ENCODE results near the gene HS3ST4. TPM values are rescaled to one million over a fixed set of nuclear protein-coding genes. Genes with fewer than 3 reads are reported as not detected.

Gene HS3ST4
- total and polyA plus RNA-seq, 8 donors: 0.58 to 1.7 (median 0.81) TPM; not detected in 3

- Histone ChIP-seq H3K27me3 (no peaks in the 10 kb centered on the region), H3K9me3 (peaks cover 0 to under 1% (median 0%) of the 10 kb centered on the region in 4 donors), H3K27ac (no peak overlapping the region), H3K4me3 (no peak overlapping the region), H3K36me3 (no peaks in the 10 kb centered on the region), H3K4me1 (no peaks in the 10 kb centered on the region)
- TF ChIP-seq POLR2A (IDR thresholded peaks at IDR 0.05): no peak
- no peak for TF ChIP-seq EP300 (IDR thresholded peaks at IDR 0.05)
- TF ChIP-seq POLR2AphosphoS5 (IDR thresholded peaks at IDR 0.05): no peak
- TF ChIP-seq, protein P1, sequence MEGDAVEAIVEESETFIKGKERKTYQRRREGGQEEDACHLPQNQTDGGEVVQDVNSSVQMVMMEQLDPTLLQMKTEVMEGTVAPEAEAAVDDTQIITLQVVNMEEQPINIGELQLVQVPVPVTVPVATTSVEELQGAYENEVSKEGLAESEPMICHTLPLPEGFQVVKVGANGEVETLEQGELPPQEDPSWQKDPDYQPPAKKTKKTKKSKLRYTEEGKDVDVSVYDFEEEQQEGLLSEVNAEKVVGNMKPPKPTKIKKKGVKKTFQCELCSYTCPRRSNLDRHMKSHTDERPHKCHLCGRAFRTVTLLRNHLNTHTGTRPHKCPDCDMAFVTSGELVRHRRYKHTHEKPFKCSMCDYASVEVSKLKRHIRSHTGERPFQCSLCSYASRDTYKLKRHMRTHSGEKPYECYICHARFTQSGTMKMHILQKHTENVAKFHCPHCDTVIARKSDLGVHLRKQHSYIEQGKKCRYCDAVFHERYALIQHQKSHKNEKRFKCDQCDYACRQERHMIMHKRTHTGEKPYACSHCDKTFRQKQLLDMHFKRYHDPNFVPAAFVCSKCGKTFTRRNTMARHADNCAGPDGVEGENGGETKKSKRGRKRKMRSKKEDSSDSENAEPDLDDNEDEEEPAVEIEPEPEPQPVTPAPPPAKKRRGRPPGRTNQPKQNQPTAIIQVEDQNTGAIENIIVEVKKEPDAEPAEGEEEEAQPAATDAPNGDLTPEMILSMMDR (IDR thresholded peaks at IDR 0.05): no peak
- intact Hi-C loops (cut with DNase I; ENCODE audit: low total_unique reads): no loop called here
- WGBS, 5 donors: 80 to 84% (median 82%) methylated on average over 13 of the region's 13 CpGs
- no peak for DNase-seq
Observed at GRCh38 chr16:26108836-26109505, 417.2 kb downstream of the HS3ST4 start.

- WGBS, 5 donors: 56 to 77% (median 66%) methylated on average over 5 of the region's 5 CpGs
- Histone ChIP-seq H3K9me3 (peaks cover 0 to 5% (median 2%) of the 10 kb centered on the region in 4 donors), H3K36me3 (no peaks in the 10 kb centered on the region), H3K4me3 (no peak overlapping the region), H3K4me1 (no peaks in the 10 kb centered on the region), H3K27me3 (no peaks in the 10 kb centered on the region), H3K27ac (no peak overlapping the region)
- intact Hi-C loops (cut with DNase I; ENCODE audit: low total_unique reads): no loop called here
- no peak for DNase-seq
- TF ChIP-seq POLR2A (IDR thresholded peaks at IDR 0.05): no peak
Observed at GRCh38 chr16:26111900-26112299, 420.1 kb downstream of the HS3ST4 start.

DNA sequence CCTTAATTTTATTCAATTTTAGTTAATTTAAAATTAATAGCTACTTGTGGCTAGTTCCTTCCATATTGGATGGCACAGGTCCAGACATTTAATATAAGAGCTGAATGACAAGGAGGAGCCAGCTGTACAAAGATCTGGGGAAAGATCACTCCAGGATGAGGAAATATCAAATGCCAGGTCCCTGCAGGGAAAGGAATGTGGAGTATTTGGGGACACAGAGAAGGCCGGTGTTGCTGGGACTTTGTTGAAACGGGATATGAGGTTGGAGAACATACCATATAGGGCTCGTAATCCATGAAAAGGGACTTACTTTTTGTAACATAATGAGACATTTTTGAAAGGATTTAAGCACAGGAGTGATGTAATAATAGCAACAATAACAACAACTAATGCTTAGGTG, 426.8 kb downstream of the HS3ST4 start:
- no peaks in the 10 kb centered on the region for H3K36me3 ChIP-seq
- no peaks in the 10 kb centered on the region for H3K27me3 ChIP-seq
- WGBS, 5 donors: 15 to 33% (median 19%) methylated on average over 3 of the region's 3 CpGs
- no peak overlapping the region for H3K4me3 ChIP-seq
- intact Hi-C loops (cut with DNase I; ENCODE audit: low total_unique reads): no loop called here
- peaks cover 0 to 5% (median 2%) of the 10 kb centered on the region in 4 donors for H3K9me3 ChIP-seq
- no peak overlapping the region for H3K27ac ChIP-seq
- no peak for DNase-seq
- no peaks in the 10 kb centered on the region for H3K4me1 ChIP-seq
- TF ChIP-seq POLR2A (IDR thresholded peaks at IDR 0.05) (no peak), EP300 (IDR thresholded peaks at IDR 0.05) (no peak), POLR2AphosphoS5 (IDR thresholded peaks at IDR 0.05) (no peak)
- TF ChIP-seq, protein P1 (IDR thresholded peaks at IDR 0.05): no peak

- TF ChIP-seq, protein P1 (IDR thresholded peaks at IDR 0.05): no peak
- TF ChIP-seq EP300 (IDR thresholded peaks at IDR 0.05) (no peak), POLR2A (IDR thresholded peaks at IDR 0.05) (no peak), POLR2AphosphoS5 (IDR thresholded peaks at IDR 0.05) (no peak)
- intact Hi-C loops (cut with DNase I; ENCODE audit: low total_unique reads): no loop called here
- 37 to 90% (median 62%) methylated on average over 3 of the region's 3 CpGs for WGBS, 5 donors
- Histone ChIP-seq H3K27me3 (no peaks in the 10 kb centered on the region), H3K27ac (no peak overlapping the region), H3K9me3 (no peaks in the 10 kb centered on the region), H3K36me3 (no peaks in the 10 kb centered on the region), H3K4me3 (no peak overlapping the region), H3K4me1 (no peaks in the 10 kb centered on the region)
- no peak for DNase-seq
Observed at GRCh38 chr16:26120729-26121128, 429.0 kb downstream of the HS3ST4 start.

- TF ChIP-seq EP300 (IDR thresholded peaks at IDR 0.05) (no peak), POLR2AphosphoS5 (IDR thresholded peaks at IDR 0.05) (no peak), POLR2A (IDR thresholded peaks at IDR 0.05) (no peak)
- TF ChIP-seq, protein P1 (IDR thresholded peaks at IDR 0.05): no peak
- H3K4me3 ChIP-seq: no peak overlapping the region
- H3K27me3 ChIP-seq: no peaks in the 10 kb centered on the region
- DNase-seq: peak in 1 of 2 donors; percentile 3
- no peak overlapping the region for H3K27ac ChIP-seq
- H3K4me1 ChIP-seq: peaks cover 0 to under 1% (median 0%) of the 10 kb centered on the region in 4 donors
- H3K9me3 ChIP-seq: no peaks in the 10 kb centered on the region
- H3K36me3 ChIP-seq: no peaks in the 10 kb centered on the region
- 70 to 88% (median 82%) methylated on average over 1 of the region's 1 CpG for WGBS, 5 donors
- intact Hi-C loops (cut with DNase I; ENCODE audit: low total_unique reads): no loop called here
Observed at GRCh38 chr16:26128296-26128695, 436.5 kb downstream of the HS3ST4 start.

Data from stomach (tissue), 9 donors.